K562 (cell line): ENCODE data around the gene MOCS3. TPM values are rescaled to one million over a fixed set of nuclear protein-coding genes. Genes with fewer than 3 reads are reported as not detected.

Experiments
- ATAC-seq: fragments of 200-7000 bp; cut with Tn5 transposase; 3 replicates; pipeline ENCODE4 v1.9.1; 2020; ENCODE audit warnings: moderate library complexity
- BruUV-seq: library from RNA; stranded (reverse); fragments of 400-500 nt; replicated peaks from 2 replicates; lab custom pipeline; 2021; lab: Mats Ljungman, UMichigan
- CTCF ChIA-PET: fragments of 300-600 bp; formaldehyde crosslinking; extraction: SDS; loops from one replicate; lab custom pipeline; 2021; ENCODE audit warnings: low intra/inter-chr PET ratio; lab: Yijun Ruan, JAX
- POLR2A ChIA-PET: fragments of 300-600, 350-650 bp; sonication (Branson Sonifier 250); formaldehyde crosslinking; extraction: SDS; loops from one replicate; lab custom pipeline; 2021; ENCODE audit warnings: antibody characterized with exemption, inconsistent platforms; lab: Yijun Ruan, JAX
- DNase-seq, 4 experiments: peaks; one replicate each; pipeline versions ENCODE4 v3.0.0 to v3.0.0-alpha.2; 2011 to 2018; ENCODE audit warnings: low spot score in 3 of 4, mixed read lengths in 3 of 4; ENCODE audit errors: extremely low read depth in 1 of 4
- FAIRE-seq: peaks from 2 replicates; lab custom pipeline; 2011; peaks lifted over from hg19 to GRCh38; lab: Jason Lieb, UNC
- H2AFZ ChIP-seq: 2 replicates; pipeline ENCODE4 v1.6.0; 2011; ENCODE audit warnings: low read depth, low read length, control low read depth, inconsistent platforms
- H3K27ac ChIP-seq: fragments of 200-600 bp; 3 replicates; pipeline ENCODE4 v1.8.0; 2011; ENCODE audit warnings: low read depth, mild to moderate bottlenecking, control low read depth, inconsistent platforms, low read length, moderate library complexity, mixed read lengths; ENCODE audit errors: extremely low read depth
- H3K27me3 ChIP-seq, 2 experiments: fragments of 300-600 bp in 1 of 2; 2 replicates in 1 of 2; 3 replicates in 1 of 2; pipeline versions ENCODE4 v1.6.0 to v1.8.0; 2011; ENCODE audit warnings: inconsistent platforms in 2 of 2, low read length in 2 of 2, mild to moderate bottlenecking in 1 of 2, mixed read lengths in 1 of 2, moderate library complexity in 1 of 2; ENCODE audit not compliant: control insufficient read depth in 2 of 2, insufficient read depth in 2 of 2
- H3K36me3 ChIP-seq: fragments of 300-600 bp; 3 replicates; pipeline ENCODE4 v1.8.0; 2011; ENCODE audit warnings: mild to moderate bottlenecking, low read length, inconsistent platforms; ENCODE audit not compliant: control insufficient read depth, insufficient read depth
- H3K4me1 ChIP-seq, 2 experiments: fragments of 200-600 bp in 1 of 2; replicated peaks in 1 of 2; 2 replicates in 1 of 2; 3 replicates in 1 of 2; pipeline versions ENCODE4 v1.5.1 to v1.8.0; 2011; ENCODE audit warnings: inconsistent platforms in 2 of 2, low read length in 2 of 2, mild to moderate bottlenecking in 1 of 2, mixed read lengths in 1 of 2, moderate library complexity in 1 of 2; ENCODE audit not compliant: control insufficient read depth in 2 of 2, insufficient read depth in 2 of 2
- H3K4me2 ChIP-seq: 2 replicates; pipeline ENCODE4 v1.6.1; 2011; ENCODE audit warnings: low read length, control low read depth, inconsistent platforms, mixed read lengths; ENCODE audit not compliant: insufficient read depth
- H3K4me3 ChIP-seq: fragments of 200-600 bp; sonication (generic), shearing (Covaris generic); 2 replicates; pipeline ENCODE4 v1.5.1; 2016; ENCODE audit warnings: control low read depth, inconsistent platforms
- H3K79me2 ChIP-seq: fragments of 200-600 bp; 3 replicates; pipeline ENCODE4 v1.8.0; 2011; ENCODE audit warnings: low read length, inconsistent platforms; ENCODE audit not compliant: control insufficient read depth, insufficient read depth
- H3K9ac ChIP-seq, 2 experiments: 2 replicates each; pipeline versions ENCODE4 v1.6.0 to v1.6.1; 2011; ENCODE audit warnings: low read depth in 2 of 2, low read length in 2 of 2, control low read depth in 1 of 2, inconsistent platforms in 1 of 2, mild to moderate bottlenecking in 1 of 2, mixed read lengths in 1 of 2; ENCODE audit not compliant: insufficient read depth in 1 of 2
- H3K9me1 ChIP-seq: one replicate; pipeline ENCODE4 v1.6.0; 2011; ENCODE audit warnings: inconsistent platforms, mild to moderate bottlenecking, low read length, moderate library complexity; ENCODE audit not compliant: control insufficient read depth, insufficient read depth
- H3K9me3 ChIP-seq: replicated peaks from 2 replicates; pipeline ENCODE4 v1.5.1; 2011; ENCODE audit warnings: low read depth, low read length, inconsistent platforms; ENCODE audit not compliant: control insufficient read depth, insufficient read depth
- H4K20me1 ChIP-seq: replicated peaks from 2 replicates; pipeline ENCODE4 v1.6.1; 2011; ENCODE audit warnings: low read length, inconsistent platforms, mixed read lengths; ENCODE audit not compliant: control insufficient read depth, insufficient read depth
- BRD9 ChIP-seq: fragments of 450-650 bp; IDR thresholded peaks from 2 replicates; pipeline ENCODE4 v1.6.1; 2018; ENCODE audit warnings: low read depth; ENCODE audit not compliant: partially characterized antibody
- HDAC8 ChIP-seq: fragments of 450-650 bp; IDR thresholded peaks from 2 replicates; pipeline ENCODE4 v1.6.1; 2016; ENCODE audit warnings: mild to moderate bottlenecking, missing genetic modification characterization, moderate library complexity, missing compliant biosample characterization
- LARP7 ChIP-seq: fragments of 450-650 bp; IDR thresholded peaks from 2 replicates; pipeline ENCODE4 v1.6.1; 2016
- NFYB ChIP-seq: IDR thresholded peaks from 2 replicates; pipeline ENCODE4 v1.6.1; 2011; ENCODE audit warnings: mild to moderate bottlenecking, moderate library complexity; ENCODE audit not compliant: insufficient read length; ENCODE audit errors: extremely low read depth
- OTX1 ChIP-seq: fragments of 450-650 bp; formaldehyde crosslinking; IDR thresholded peaks from 2 replicates; pipeline ENCODE4 v1.4.0; 2022; ENCODE audit warnings: mild to moderate bottlenecking
- ZBTB8A ChIP-seq: fragments of 450-650 bp; IDR thresholded peaks from 2 replicates; pipeline ENCODE4 v1.6.1; 2018; ENCODE audit warnings: mild to moderate bottlenecking, moderate library complexity; ENCODE audit not compliant: partially characterized antibody
- ZNF696 ChIP-seq: fragments of 250-450 bp; sonication (Bioruptor Pico); conservative IDR thresholded peaks from 2 replicates; pipeline ENCODE4 v1.4.0; 2020; ENCODE audit warnings: mild to moderate bottlenecking, moderate library complexity
- WGBS: fragments of 100-300 bp; shearing (Covaris generic); methylation state at CpG from one replicate; pipeline ENCODE4 v1.1.6; 2016; ENCODE audit warnings: low coverage, mixed read lengths; ENCODE audit not compliant: insufficient coverage; ENCODE audit errors: missing lambda C conversion rate; 5-methylcytosine and 5-hydroxymethylcytosine counted together
- in situ Hi-C: fragments of 300-500 bp; cut with MboI; formaldehyde crosslinking; loops from 4 replicates; pipeline ENCODE4 v1.15.0; 2018; ENCODE audit warnings: inconsistent platforms, mixed read lengths
- intact Hi-C: fragments of 100-400 bp; cut with micrococcal nuclease; formaldehyde crosslinking; loops from 2 replicates; pipeline ENCODE4 v1.14.2; 2022
- polyA plus RNA-seq, 8 experiments: library from polyadenylated mRNA; depleted of rRNA in 4 of 8; stranded (reverse) in 5 of 8; unstranded in 3 of 8; fragments of >200 nt; fragmentation: Nextera tagmentation in 2 of 8; fragmentation: Illumina TruSeq in 1 of 8; extraction: Ambion mirVana in 2 of 8; extraction: Trizol in 1 of 8; gene quantifications; 2 replicates each; pipeline versions ENCODE4 v1.2.1 to v1.2.3, GENCODE V29; 2011 to 2014; ENCODE audit warnings: inconsistent platforms in 1 of 8, missing spikeins in 1 of 8
- total RNA-seq, 7 experiments: library from RNA; depleted of rRNA in 6 of 7; stranded (reverse); fragments of >200 nt in 6 of 7; fragmentation: Illumina TruSeq in 2 of 7; extraction: Trizol in 2 of 7; gene quantifications; 2 replicates each; pipeline versions ENCODE4 v1.2.1 to v1.2.3, GENCODE V29; 2011 to 2021; ENCODE audit warnings: low replicate concordance in 1 of 7

MOCS3 gene
- total and polyA plus RNA-seq, 9 of the 15 experiments (the other 6 are each of a cell fraction or from before 2014, with no cell fraction given), result 0.70 to 6.2 (median 2.9) TPM

DNA sequence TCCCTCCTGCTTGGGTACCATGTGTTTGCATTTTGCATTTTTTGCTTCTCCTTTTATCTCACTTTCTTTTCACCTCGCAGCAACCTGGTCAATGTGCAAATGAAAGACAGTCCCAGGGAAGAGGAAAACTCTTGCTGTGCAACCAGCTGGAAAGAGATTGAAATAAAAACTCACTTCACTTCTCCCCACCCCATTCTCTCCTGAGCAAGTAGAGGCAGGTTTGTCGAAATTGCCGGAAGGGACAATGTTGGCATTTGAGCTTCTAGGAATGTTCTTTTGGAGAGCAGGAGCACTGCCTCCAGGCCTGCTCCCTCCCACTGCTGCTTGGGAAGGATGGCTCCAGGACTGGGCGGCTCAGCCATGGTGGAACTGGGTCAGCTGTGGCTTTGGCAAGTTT, 33.7 kb downstream of the MOCS3 start:
- no peak for TF ChIP-seq ZBTB8A
- TF ChIP-seq LARP7, result no peak
- TF ChIP-seq BRD9, result no peak
- no peak for TF ChIP-seq ZNF696 (CRISPR knock-in tag)
- TF ChIP-seq NFYB, result no peak
- no peak for TF ChIP-seq OTX1
- TF ChIP-seq HDAC8 (tag), result no peak
- intact Hi-C loops (loop anchor here (5.0 kb wide), 1 partner anchor 230 kb away; no protein-coding TSS in a partner anchor), in situ Hi-C loops (loop anchor here (25.0 kb wide), 1 partner anchor 1095 kb away; no protein-coding TSS in a partner anchor)
- H2AFZ ChIP-seq, result 0 out of 2 replicates have a peak overlapping the region, but pooled peaks have one; percentile 42
- BruUV-seq, result no TSS peak
- ATAC-seq (no peak), DNase-seq (no peak), FAIRE-seq (no peak)
- no peaks in the 10 kb centered on the region; the same call in 1 of the 2 replicates for H4K20me1 ChIP-seq
- no peaks in the 10 kb centered on the region for H3K9me1 ChIP-seq
- H3K4me1 ChIP-seq, result 0 out of 5 replicates have a peak, but pooled peaks cover 0 to 5% of the 10 kb centered on the region in 2 experiments
- H3K4me3 ChIP-seq, result no peak overlapping the region
- H3K27ac ChIP-seq, result no peak overlapping the region
- 40% methylated on average over 4 of the region's 4 CpGs for WGBS
- H3K4me2 ChIP-seq, result peak overlapping the region; percentile 41; the same call in 1 of the 2 replicates
- no peak overlapping the region for H3K9ac ChIP-seq
- H3K9me3 ChIP-seq, result no peaks in the 10 kb centered on the region
- POLR2A ChIA-PET, result interaction anchor here (0.6 to 2.0 kb wide), 4 partner anchors 11 to 320 kb away, joined by 3 to 4 read pairs (median 3); no protein-coding TSS in a partner anchor
- CTCF ChIA-PET, result interaction anchor here (0.6 to 0.8 kb wide), 4 partner anchors 18 to 632 kb away, joined by 3 read pairs; no protein-coding TSS in a partner anchor
- H3K27me3 ChIP-seq, result peaks cover 12 to 35% of the 10 kb centered on the region in 2 experiments; a peak in 4 of 5 replicates
- H3K36me3 ChIP-seq, result no peaks in the 10 kb centered on the region
- H3K79me2 ChIP-seq, result no peaks in the 10 kb centered on the region
